ENCODE measurements around the gene ANKIB1. TPM values are rescaled to one million over a fixed set of nuclear protein-coding genes. Genes with fewer than 3 reads are reported as not detected.

Gene ANKIB1
- polyA plus RNA-seq, 2 of the 4 experiments (the other 2 are of a cell fraction), result 20.7 to 59.5 TPM

DNA sequence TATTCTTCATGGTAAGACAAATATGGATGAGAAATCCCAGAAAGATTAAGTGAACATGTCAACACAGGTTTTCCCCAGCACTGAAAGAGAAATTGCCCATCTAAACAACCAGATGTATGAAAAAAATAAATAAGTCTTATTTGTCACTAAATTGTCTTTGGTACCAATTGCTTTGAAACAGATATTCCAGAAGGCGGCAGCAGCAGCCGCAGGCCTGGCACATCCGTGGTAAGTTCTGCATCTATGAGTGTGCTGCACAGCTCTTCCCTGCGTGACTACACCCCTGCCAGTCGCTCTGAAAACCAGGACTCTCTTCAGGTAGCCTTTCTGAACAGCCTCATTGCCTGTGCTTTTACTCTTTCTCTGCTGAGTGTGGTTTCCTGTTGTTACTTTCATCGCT is 151.8 kb downstream of the ANKIB1 start:
- CTCF ChIA-PET, result no interaction called here
- Histone ChIP-seq H3K4me2 (no peak overlapping the region), H3K9me3 (no peaks in the 10 kb centered on the region), H3K4me1 (no peaks in the 10 kb centered on the region), H3K4me3 (no peak overlapping the region), H3K27ac (no peak overlapping the region)
- no peak for ATAC-seq
- FAIRE-seq, result no peak
- no peak for DNase-seq (ENCODE audit: low read depth in 1 of 2, low spot score in 1 of 2)
- POLR2A ChIA-PET, result no interaction called here
- 88% methylated on average over 6 of the region's 6 CpGs for WGBS (ENCODE audit: missing lambda C conversion rate)
- TF ChIP-seq RCOR1 (IDR thresholded peaks at IDR 0.05; ENCODE audit: low read depth, low read length) (no peak), MYC (IDR thresholded peaks at IDR 0.05; ENCODE audit: borderline replicate concordance, low read length) (no peak), BHLHE40 (IDR thresholded peaks at IDR 0.05; ENCODE audit: low read depth, low read length) (no peak), TP53 (CRISPR knock-in tag; IDR thresholded peaks at IDR 0.05) (no peak), NR3C1 (IDR thresholded peaks at IDR 0.05) (no peak), HEYL (CRISPR knock-in tag; IDR thresholded peaks at IDR 0.05) (no peak), POLR2A (IDR thresholded peaks at IDR 0.05; ENCODE audit: low read length) (no peak), RAD21 (conservative IDR thresholded peaks at IDR 0.05 in 1 of 2, IDR thresholded peaks at IDR 0.05 in 1 of 2) (no peak), ESRRA (IDR thresholded peaks at IDR 0.05; ENCODE audit: borderline replicate concordance, low read length) (no peak), CHD4 (IDR thresholded peaks at IDR 0.05; ENCODE audit: borderline replicate concordance) (no peak), MAFK (IDR thresholded peaks at IDR 0.05; ENCODE audit: partially characterized antibody) (no peak), ZFP36 (IDR thresholded peaks at IDR 0.05; ENCODE audit: borderline replicate concordance, partially characterized antibody) (no peak)
- TF ChIP-seq, protein P1, sequence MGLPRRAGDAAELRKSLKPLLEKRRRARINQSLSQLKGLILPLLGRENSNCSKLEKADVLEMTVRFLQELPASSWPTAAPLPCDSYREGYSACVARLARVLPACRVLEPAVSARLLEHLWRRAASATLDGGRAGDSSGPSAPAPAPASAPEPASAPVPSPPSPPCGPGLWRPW (IDR thresholded peaks at IDR 0.05), result no peak
- TF ChIP-seq, protein P2, sequence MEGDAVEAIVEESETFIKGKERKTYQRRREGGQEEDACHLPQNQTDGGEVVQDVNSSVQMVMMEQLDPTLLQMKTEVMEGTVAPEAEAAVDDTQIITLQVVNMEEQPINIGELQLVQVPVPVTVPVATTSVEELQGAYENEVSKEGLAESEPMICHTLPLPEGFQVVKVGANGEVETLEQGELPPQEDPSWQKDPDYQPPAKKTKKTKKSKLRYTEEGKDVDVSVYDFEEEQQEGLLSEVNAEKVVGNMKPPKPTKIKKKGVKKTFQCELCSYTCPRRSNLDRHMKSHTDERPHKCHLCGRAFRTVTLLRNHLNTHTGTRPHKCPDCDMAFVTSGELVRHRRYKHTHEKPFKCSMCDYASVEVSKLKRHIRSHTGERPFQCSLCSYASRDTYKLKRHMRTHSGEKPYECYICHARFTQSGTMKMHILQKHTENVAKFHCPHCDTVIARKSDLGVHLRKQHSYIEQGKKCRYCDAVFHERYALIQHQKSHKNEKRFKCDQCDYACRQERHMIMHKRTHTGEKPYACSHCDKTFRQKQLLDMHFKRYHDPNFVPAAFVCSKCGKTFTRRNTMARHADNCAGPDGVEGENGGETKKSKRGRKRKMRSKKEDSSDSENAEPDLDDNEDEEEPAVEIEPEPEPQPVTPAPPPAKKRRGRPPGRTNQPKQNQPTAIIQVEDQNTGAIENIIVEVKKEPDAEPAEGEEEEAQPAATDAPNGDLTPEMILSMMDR (IDR thresholded peaks at IDR 0.05), result no peak
- TF ChIP-seq, protein P3, sequence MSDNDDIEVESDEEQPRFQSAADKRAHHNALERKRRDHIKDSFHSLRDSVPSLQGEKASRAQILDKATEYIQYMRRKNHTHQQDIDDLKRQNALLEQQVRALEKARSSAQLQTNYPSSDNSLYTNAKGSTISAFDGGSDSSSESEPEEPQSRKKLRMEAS (IDR thresholded peaks at IDR 0.05), result no peak
- TF ChIP-seq, protein P4, sequence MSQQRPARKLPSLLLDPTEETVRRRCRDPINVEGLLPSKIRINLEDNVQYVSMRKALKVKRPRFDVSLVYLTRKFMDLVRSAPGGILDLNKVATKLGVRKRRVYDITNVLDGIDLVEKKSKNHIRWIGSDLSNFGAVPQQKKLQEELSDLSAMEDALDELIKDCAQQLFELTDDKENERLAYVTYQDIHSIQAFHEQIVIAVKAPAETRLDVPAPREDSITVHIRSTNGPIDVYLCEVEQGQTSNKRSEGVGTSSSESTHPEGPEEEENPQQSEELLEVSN (IDR thresholded peaks at IDR 0.05; ENCODE audit: borderline replicate concordance, low read depth), result no peak

DNA sequence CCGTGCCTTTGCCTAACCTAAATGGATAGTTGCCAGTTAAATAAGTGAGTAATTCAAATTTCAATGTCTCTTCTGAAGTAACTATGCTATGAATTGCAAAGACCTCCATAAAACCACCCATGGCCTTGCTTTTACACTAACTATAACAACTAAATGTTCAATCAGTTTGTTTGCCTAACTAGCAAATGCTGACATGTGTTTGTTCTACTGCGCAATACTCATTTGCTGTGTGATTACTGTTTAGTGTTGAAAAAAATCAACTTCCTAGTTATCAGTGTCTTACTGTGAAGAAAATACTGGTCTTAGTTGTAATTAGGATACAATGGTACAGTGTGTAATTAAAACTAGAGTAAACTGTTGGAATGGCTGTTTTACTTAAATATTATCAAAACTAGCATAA is 154.2 kb downstream of the ANKIB1 start:
- no peak for FAIRE-seq
- Histone ChIP-seq H3K27ac (no peak overlapping the region), H3K4me2 (no peak overlapping the region), H3K4me1 (no peaks in the 10 kb centered on the region), H3K9me3 (no peaks in the 10 kb centered on the region), H3K4me3 (no peak overlapping the region)
- TF ChIP-seq NFE2L2 (conservative IDR thresholded peaks at IDR 0.05; ENCODE audit: low read length) (no peak), TP53 (CRISPR knock-in tag; IDR thresholded peaks at IDR 0.05) (no peak), RARB (CRISPR knock-in tag; IDR thresholded peaks at IDR 0.05) (no peak)
- CTCF ChIA-PET, result no interaction called here
- POLR2A ChIA-PET, result no interaction called here
- DNase-seq (ENCODE audit: low read depth in 1 of 2, low spot score in 1 of 2), result no peak
- no peak for ATAC-seq
- WGBS (ENCODE audit: missing lambda C conversion rate), result 94% methylated on average over 2 of the region's 2 CpGs

DNA sequence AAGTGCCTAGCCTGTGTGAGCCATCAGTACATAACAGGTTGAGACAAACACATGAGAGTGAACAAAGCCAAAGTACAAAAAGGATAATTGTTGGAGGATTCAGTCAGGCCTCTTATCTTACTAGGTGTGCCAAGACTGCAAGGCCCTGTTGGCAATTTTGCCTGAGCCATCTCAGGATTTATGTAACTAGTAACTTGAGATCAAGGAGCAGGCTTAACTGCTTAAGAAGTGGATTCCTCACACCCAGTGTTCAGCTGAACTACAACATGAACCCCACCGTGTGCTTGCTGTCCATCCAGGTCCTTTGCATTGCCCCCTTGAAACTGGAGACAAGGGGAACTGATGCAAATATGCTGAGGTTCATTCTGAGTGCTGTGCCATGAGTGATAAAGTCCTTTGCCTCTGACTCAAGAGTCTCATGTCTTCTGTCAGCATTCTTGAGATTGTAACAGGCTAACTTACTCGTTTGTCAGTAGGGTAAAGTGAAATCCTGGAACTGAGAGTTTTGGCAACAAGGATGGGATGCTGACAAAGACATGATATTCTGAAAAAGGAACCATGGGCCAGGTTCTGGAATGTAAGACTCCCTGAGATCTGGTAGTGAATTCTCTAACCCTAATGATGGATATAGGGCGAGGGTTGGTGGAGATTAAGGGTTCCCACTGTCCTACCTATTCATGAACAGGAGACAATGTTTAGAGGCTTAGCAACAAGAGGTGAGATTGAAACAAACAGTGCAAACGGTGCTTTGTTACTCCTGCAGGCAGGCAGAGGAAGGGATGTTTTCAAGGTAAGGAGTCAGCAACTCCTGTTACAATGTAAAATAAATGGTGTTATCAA is 157.4 kb downstream of the ANKIB1 start:
- H3K4me3 ChIP-seq, result no peak overlapping the region
- H3K4me2 ChIP-seq, result no peak overlapping the region
- ChIA-PET CTCF (interaction anchor here (1.8 kb wide), 1 partner anchor 26 kb away, joined by 3 read pairs; no protein-coding TSS in a partner anchor), POLR2A (no interaction called here)
- FAIRE-seq, result no peak
- DNase-seq (ENCODE audit: low read depth in 1 of 2, low spot score in 1 of 2), result no peak
- 73% methylated on average over 4 of the region's 4 CpGs for WGBS (ENCODE audit: missing lambda C conversion rate)
- TF ChIP-seq POLR2AphosphoS2 (conservative IDR thresholded peaks at IDR 0.05; ENCODE audit: low read length) (no peak), GATA3 (IDR thresholded peaks at IDR 0.05; ENCODE audit: borderline replicate concordance) (no peak), HOXA7 (CRISPR knock-in tag; IDR thresholded peaks at IDR 0.05) (no peak)
- no peaks in the 10 kb centered on the region for H3K9me3 ChIP-seq
- H3K4me1 ChIP-seq, result no peaks in the 10 kb centered on the region
- no peak overlapping the region for H3K27ac ChIP-seq
- no peak for ATAC-seq

All from A549 (cell line).